ENCODE results near the gene ALDH1B1.

ALDH1B1 gene

GRCh38 chr9:38392235-38393127, at the start of gene ALDH1B1:
TSS of gene ALDH1B1 (plus strand) at chr9:38392702. CDS start at chr9:38395749, 3,047 bp downstream.
- DNase-seq = peak; percentile 52

GRCh38 chr9:38343037-38343436, 49.5 kb upstream of the ALDH1B1 start:
- no peak for DNase-seq

- no peak for DNase-seq
Measured at GRCh38 chr9:38343552-38343951, 49.0 kb upstream of the ALDH1B1 start.

DNA sequence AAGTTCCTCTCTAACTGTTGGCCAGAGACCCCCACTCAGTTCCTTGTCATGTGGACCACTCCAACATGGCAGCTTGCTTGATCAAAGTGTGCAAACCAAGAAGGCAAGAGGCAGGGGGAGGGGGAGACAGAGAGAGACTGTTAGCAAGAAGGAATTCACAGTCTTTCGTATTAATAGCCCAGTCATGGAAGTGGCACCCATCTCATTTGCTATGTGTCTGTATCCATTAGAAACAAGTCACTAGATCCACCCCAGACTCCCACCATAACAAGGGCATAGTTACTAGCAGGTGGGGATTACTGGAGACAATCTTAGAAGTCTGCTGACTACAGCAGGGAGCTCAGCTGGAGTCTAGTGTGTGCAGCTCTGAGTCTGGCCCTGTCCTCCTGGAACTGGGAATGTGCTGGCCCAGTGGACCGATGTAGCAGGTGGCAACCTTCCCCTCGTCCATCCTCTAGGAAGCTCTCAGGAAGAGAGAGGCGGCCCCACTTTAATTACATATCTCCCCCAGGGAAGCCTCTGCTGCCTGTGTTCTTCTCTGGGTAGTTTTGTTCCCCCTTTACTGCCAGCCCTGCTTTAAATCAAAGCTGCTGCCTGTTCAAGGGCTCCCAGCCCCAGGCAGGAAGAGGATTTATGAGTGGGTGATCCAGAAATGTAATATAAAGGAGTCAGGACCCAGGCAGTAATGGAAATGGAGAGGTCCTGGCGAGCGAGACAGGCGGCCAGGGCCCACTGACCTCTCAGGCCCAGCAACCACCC, 47.8 kb upstream of the ALDH1B1 start:
- DNase-seq = no peak

- no peak for DNase-seq
Measured at GRCh38 chr9:38345851-38346755, 46.4 kb upstream of the ALDH1B1 start.

GRCh38 chr9:38346811-38347210, 45.7 kb upstream of the ALDH1B1 start:
- no peak for DNase-seq

DNA sequence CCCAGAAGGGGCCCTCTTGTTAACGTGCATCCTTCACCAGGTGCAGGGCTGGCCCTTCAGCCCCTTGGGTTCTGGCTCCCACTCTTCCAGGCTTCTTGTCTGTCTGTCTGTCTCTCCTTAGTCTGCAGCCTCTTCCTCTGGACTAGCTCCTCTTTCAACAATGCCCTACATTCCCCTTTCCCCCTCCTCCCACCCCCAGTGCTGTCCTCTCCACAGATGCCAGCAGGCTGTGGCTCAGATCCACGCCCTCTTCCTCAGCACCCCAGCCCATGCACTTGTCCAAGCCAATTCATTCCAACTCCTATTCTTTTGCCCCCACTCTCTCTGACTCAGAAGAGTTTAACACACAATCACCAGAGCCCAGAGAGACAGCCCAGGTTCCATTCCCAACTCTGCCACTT, 45.2 kb upstream of the ALDH1B1 start:
- DNase-seq = no peak

- no peak for DNase-seq
Measured at GRCh38 chr9:38347946-38348345, 44.6 kb upstream of the ALDH1B1 start.

DNA sequence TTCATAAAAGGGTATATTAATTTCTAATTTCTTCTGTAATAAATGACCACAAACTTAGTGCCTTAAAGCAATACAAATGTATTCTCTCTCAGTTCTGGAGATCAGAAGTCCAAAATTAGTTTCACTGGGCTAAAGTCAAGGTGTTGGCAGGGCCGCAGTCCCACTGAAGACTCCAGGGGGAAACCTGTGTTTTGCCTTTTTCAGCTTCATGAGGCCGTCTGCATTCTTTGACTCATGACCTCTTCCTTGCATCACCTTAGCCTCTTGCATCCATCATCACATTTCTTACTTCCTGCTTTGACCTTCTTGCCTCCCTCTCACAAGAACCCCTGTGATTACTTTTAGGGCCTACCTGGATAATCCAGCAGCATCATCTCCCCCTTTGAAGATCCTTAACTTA, 42.0 kb upstream of the ALDH1B1 start:
- DNase-seq = no peak

GRCh38 chr9:38352530-38353328, 39.8 kb upstream of the ALDH1B1 start:
- no peak for DNase-seq

DNA sequence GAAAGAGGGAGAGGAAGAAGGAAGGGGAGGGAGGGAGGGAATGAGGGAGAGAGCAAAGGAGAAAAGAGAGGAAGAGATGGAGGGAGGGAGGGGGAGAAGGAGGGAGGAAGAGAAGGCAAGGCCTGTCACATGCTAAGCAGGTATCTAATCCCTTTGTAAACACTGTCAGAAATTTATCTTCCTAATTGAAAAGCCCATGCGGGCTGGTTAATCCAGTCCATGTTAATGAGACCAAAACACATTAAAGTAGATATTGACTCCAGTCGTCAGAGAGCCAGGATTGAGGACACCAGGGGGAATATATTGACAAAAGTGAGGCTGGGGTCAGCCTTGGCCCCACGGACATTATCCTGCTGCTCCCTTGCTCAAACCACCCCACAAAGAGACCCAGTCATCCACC, 37.4 kb upstream of the ALDH1B1 start:
- DNase-seq = no peak

DNA sequence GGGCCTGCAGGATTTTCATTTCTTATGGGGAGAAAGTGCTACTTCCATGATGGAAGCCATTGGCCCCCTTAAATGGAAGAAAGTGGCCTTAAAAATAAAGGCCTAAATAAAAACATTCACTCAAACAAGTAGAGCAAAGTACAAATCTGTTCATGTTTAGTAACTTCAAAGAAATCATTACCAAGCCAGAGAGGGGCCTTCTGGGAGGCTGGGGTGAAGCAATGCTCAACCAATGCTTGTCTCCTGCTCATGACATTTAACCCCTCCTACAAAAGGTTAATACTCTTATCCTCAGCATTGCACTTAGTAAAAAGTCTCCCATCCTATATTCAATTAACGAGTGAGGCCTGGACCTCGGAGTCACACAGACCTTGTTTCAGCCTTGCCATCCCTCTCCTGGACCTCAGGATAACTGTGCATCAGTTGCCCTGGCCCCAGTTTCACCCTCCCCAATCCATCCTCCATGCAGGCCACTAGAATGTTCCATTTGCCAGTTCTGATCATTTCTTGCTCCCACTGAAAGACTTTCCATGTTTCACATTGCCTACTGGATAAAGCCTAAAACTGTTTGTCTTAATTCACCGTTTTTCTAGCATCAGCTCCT, 36.9 kb upstream of the ALDH1B1 start:
- no peak for DNase-seq

GRCh38 chr9:38356851-38357250, 35.7 kb upstream of the ALDH1B1 start:
- DNase-seq = no peak

DNA sequence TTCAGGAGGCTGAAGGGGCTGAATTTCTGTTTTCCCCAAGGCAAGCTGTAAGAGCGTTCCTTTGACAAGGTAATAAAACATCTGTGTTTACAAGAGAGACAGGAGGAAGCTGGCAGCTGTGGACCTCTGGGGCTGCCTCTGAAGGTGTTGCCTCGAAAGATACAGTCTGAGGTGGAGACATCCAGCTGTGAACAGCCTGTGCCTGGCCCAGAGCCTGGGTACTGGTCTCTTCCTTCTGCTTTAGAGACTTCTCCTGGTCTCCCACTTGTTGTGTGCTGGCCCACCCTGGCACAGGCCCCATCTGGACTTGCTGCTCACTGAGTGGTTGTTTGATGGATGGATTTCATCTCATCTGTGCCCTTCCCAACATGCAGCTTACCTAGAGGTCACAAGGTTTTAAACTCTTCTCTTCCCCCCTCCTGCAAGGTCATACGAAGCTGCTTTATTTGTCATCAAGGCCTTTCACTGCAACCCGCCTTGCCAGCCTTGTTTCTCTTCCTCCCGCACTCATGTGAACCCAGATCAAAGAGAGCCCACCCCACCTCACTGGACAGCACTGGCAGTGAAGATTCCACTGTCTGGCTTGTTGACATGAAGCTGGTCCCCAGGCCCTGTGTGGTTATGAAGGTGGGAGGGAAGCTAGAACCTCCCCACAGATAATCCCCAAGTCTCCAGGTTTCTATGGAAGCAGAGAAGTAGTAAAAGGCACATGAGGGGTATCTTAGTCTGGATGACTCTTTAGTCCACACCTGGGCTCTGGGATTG, 35.0 kb upstream of the ALDH1B1 start:
- no peak for DNase-seq

DNA sequence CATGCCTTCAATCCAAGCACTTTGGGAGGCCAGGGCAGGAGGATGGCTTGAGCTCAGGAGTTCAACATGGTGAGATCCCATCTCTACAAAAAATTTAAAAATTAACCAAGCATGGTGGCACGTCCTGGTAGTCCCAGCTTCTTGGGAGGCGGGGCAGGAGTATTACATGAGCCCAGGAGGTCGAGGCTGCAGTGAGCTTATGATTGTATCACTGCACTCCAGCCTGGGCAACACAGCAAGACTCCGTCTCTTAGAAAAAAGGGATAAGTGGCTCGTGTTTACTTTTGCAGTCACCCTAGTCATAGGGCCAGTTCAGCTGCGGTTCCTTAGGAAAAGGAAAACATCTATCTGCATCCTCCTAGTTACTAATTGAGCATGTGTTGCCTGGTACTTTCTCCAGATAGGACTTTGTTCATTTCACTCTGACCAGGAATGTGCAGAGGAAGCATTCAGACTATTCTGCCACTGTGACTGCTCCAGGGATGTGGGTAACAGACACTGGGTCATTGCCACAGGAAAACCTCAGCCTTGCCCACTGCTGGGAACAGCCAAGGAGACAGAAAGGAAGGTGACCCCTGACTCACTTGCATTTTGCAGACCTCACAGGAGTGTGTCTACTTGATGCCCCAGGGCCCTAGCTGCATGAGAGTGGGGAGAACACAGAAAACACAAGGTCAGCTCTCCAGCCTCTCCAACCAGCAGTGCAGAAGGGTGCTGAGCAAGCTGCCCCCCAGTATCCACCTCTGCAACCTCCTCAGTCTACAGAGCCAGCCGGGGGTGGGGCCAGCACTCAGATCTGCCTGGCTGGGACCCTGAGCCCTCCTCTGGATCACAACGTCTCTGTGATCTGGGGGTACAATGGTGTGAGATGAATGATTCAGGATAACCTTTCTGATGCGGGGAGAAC, 33.9 kb upstream of the ALDH1B1 start:
- DNase-seq = no peak

- no peak for DNase-seq
Measured at GRCh38 chr9:38359297-38359653, 33.2 kb upstream of the ALDH1B1 start.

GRCh38 chr9:38359689-38360385, 32.7 kb upstream of the ALDH1B1 start:
- no peak for DNase-seq

GRCh38 chr9:38360839-38361472, 31.5 kb upstream of the ALDH1B1 start:
- DNase-seq = no peak

GRCh38 chr9:38361473-38361850, 31.0 kb upstream of the ALDH1B1 start:
- no peak for DNase-seq
